Right lobe of liver (tissue), 6 donors: Measurements from ENCODE around the gene TRAPPC3L. TPM values are rescaled to one million over a fixed set of nuclear protein-coding genes. Genes with fewer than 3 reads are reported as not detected.

Source experiments
- ATAC-seq, 4 donors: fragments of 200-7000 bp; cut with Tn5 transposase; one replicate each; pipeline ENCODE4 v1.9.1; 2020; ENCODE audit warnings: mild to moderate bottlenecking in 4 of 4, moderate library complexity in 4 of 4
- DNase-seq, 3 donors: peaks; one replicate each; pipeline ENCODE4 v3.0.0-alpha.2; 2020
- H3K27ac ChIP-seq, 3 donors: fragments of 200-600 bp; one replicate each; pipeline ENCODE4 v1.8.0; 2022
- H3K27me3 ChIP-seq, 2 donors: fragments of 200-600 bp; one replicate each; pipeline ENCODE4 v1.8.0; 2022
- H3K36me3 ChIP-seq, 4 donors: fragments of 200-600 bp; sonication (generic) in 1 of 4; one replicate each; pipeline versions ENCODE4 v1.5.1 to v1.8.0; 2017 to 2022; ENCODE audit warnings: control low read depth in 1 of 4
- H3K4me1 ChIP-seq, 4 donors: fragments of 200-600 bp; sonication (generic) in 1 of 4; one replicate each; pipeline versions ENCODE4 v1.5.1 to v1.8.0; 2017 to 2022; ENCODE audit warnings: control low read depth in 1 of 4
- H3K4me3 ChIP-seq, 3 donors: fragments of 200-600 bp; one replicate each; pipeline ENCODE4 v1.8.0; 2022
- H3K9me3 ChIP-seq, 4 donors: fragments of 200-600 bp; sonication (generic) in 1 of 4; one replicate each; pipeline versions ENCODE4 v1.5.1 to v1.8.0; 2017 to 2022; ENCODE audit warnings: control low read depth in 1 of 4
- POLR2A ChIP-seq: fragments of 450-650 bp; IDR thresholded peaks from one replicate; pipeline ENCODE4 v1.6.1; 2017; ENCODE audit warnings: antibody characterized with exemption, mild to moderate bottlenecking
- WGBS: methylation state at CpG from one replicate; pipeline ENCODE4 v1.1.6; 2018; ENCODE audit warnings: low coverage, low lambda C conversion rate; ENCODE audit not compliant: insufficient coverage; ENCODE audit errors: missing lambda C conversion rate; 5-methylcytosine and 5-hydroxymethylcytosine counted together
- intact Hi-C, 2 donors: fragments of 100-400 bp; cut with DNase I; formaldehyde crosslinking; loops; one replicate each; pipeline versions ENCODE4 v1.11.2 to v1.14.1; 2022
- total RNA-seq, 6 experiments: library from RNA; depleted of rRNA in 2 of 6; stranded (reverse); fragments of >200 nt in 2 of 6; fragmentation: NEBNext Ultra II Directional in 3 of 6; extraction: Animal tissue kit (Norgen Biotek cat#: 25700) in 3 of 6; gene quantifications; one replicate each; pipeline versions ENCODE4 v1.1.0 to v1.2.4, GENCODE V29; 2016 to 2023
- TF ChIP-seq, protein P1 (sequence below), 4 donors: fragments of 200-600 bp in 3 of 4; fragments of 450-650 bp in 1 of 4; IDR thresholded peaks; one replicate each; pipeline versions ENCODE4 v1.5.1 to v1.8.0; 2016 to 2022; ENCODE audit warnings: antibody characterized with exemption in 4 of 4, mild to moderate bottlenecking in 2 of 4
- donor health status: DM: no; HTN: yes; CAD: no.
- donor health status: DM: no; HTN: no; CAD: no.
- donor health status: DM: no; HTN: no; CAD: no.
- donor health status: DM: no; HTN: yes; CAD: no.
- donor health status: DM: no; HTN: yes; CAD: no.

TRAPPC3L gene
- total RNA-seq, 6 experiments from 2014 or later = 0.12 to 0.17 TPM; not detected in 4

DNA sequence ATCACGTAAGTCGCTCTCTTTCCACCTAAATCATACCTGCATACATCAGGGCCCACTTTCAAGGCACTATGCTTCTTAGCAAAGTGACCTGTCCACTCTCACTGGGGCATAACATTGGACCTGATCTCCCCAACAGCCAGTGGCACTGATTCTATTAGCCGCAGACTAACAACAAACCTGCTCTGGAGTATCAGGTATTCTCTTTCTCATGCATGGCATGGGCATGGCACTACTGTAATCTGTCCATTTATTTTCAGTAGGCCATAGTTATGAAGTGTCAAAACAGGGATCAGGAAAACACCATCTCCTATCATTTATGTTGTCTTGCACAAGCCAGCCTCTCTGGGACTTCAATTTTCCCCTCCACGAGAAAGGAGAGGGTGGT is 16.5 kb upstream of the TRAPPC3L start:
- 77% methylated on average over 2 of the region's 4 CpGs for WGBS
- ATAC-seq = no peak
- no peak overlapping the region for H3K27ac ChIP-seq

DNA sequence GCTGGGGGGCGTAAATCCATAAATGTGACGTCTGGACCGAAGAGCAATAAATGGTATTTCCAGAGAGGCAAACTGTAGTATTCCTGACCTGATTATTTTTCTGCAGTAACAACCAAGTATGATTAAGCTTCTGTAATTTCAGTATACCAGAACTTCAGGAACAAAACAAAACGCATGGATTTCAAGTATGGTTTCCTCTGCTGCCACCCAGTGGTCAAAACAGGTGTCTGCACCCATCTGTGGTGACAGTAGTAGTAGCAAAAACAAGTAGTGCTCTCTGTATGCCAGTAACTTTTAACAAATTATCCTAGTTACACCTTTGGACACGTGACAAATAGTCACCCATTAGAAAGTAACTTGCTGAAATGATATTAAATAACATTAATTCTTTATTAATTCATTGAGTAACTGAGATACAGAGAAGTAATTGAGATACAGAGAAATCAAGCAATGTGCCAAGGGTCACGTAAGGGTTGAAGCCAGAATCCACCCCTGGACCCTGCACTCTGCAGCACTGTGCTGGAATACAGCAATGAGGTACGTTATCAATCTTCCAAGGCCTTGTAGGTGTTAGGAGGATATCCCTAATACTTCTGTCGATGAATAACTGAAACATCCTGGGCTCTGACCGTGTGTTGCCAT is 16.0 kb upstream of the TRAPPC3L start:
- no peak overlapping the region for H3K27ac ChIP-seq
- H3K4me1 ChIP-seq = peaks cover 0 to 11% (median 0%) of the 10 kb centered on the region in 4 donors
- no peak overlapping the region for H3K4me3 ChIP-seq
- no peaks in the 10 kb centered on the region for H3K27me3 ChIP-seq
- intact Hi-C loops = no loop called here
- ATAC-seq (peak; percentile 89 to 94 (median 92)), DNase-seq (peak; percentile 49 to 71 (median 63))
- 24% methylated on average over 7 of the region's 9 CpGs for WGBS
- H3K36me3 ChIP-seq = no peaks in the 10 kb centered on the region
- TF ChIP-seq, protein P1, sequence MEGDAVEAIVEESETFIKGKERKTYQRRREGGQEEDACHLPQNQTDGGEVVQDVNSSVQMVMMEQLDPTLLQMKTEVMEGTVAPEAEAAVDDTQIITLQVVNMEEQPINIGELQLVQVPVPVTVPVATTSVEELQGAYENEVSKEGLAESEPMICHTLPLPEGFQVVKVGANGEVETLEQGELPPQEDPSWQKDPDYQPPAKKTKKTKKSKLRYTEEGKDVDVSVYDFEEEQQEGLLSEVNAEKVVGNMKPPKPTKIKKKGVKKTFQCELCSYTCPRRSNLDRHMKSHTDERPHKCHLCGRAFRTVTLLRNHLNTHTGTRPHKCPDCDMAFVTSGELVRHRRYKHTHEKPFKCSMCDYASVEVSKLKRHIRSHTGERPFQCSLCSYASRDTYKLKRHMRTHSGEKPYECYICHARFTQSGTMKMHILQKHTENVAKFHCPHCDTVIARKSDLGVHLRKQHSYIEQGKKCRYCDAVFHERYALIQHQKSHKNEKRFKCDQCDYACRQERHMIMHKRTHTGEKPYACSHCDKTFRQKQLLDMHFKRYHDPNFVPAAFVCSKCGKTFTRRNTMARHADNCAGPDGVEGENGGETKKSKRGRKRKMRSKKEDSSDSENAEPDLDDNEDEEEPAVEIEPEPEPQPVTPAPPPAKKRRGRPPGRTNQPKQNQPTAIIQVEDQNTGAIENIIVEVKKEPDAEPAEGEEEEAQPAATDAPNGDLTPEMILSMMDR (IDR thresholded peaks at IDR 0.05) = peak; percentile 91 to 98 (median 95)
- no peak for TF ChIP-seq POLR2A
- no peaks in the 10 kb centered on the region for H3K9me3 ChIP-seq

More for the DNA sequence above, 16.5 kb upstream of the TRAPPC3L start:
- Histone ChIP-seq H3K4me1 (peaks cover 0 to 11% (median 0%) of the 10 kb centered on the region in 4 donors), H3K36me3 (no peaks in the 10 kb centered on the region), H3K9me3 (no peaks in the 10 kb centered on the region), H3K4me3 (no peak overlapping the region), H3K27me3 (no peaks in the 10 kb centered on the region)
- intact Hi-C loops = no loop called here
- DNase-seq = no peak
- TF ChIP-seq, protein P1 (IDR thresholded peaks at IDR 0.05) = no peak
- TF ChIP-seq POLR2A = no peak

DNA sequence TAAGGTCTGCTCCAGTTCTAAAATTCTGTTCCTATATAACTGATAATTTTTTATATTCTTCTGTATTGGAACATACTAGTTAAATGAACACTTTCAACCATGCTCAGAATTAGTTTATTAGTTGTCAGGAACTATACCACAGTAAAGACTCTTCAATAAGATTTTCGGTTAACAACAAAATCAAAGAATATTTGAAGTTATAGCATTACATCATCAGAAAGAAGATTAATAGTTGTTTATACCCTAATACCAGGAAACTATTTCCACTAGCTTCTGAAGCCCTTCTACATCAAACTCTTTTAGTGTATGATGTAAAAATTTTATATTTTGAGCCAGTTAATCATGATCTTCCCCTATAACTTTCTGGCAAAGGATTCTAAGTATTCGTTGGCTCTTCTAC is 14.6 kb upstream of the TRAPPC3L start:
- WGBS = 65% methylated on average over 2 of the region's 2 CpGs
- no peak for ATAC-seq
- no peak overlapping the region for H3K27ac ChIP-seq
- H3K27me3 ChIP-seq = no peaks in the 10 kb centered on the region
- no peaks in the 10 kb centered on the region for H3K9me3 ChIP-seq
- no peak for DNase-seq
- intact Hi-C loops = no loop called here
- TF ChIP-seq, protein P1 (IDR thresholded peaks at IDR 0.05) = no peak
- TF ChIP-seq POLR2A = no peak
- H3K36me3 ChIP-seq = no peaks in the 10 kb centered on the region
- H3K4me1 ChIP-seq = peaks cover 0 to 11% (median 0%) of the 10 kb centered on the region in 4 donors
- H3K4me3 ChIP-seq = no peak overlapping the region

DNA sequence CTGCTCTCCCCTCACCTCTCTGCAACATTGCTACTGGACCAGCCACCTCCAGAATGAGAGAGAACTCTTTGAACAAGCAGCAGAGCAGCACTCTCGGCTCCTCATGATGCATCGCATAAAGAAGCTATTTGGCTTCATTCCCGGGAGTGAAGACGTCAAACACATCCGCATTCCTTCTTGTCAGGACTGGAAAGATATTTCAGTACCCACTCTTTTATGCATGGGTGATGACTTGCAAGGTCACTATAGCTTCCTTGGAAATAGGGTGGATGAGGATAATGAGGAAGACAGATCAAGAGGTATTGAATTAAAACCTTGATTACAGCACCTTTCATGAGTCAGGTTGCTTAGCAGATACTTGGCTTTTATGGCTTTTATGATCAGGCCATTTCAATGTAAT is 12.4 kb upstream of the TRAPPC3L start:
- Histone ChIP-seq H3K36me3 (no peaks in the 10 kb centered on the region), H3K4me1 (peaks cover 0 to 11% (median 0%) of the 10 kb centered on the region in 4 donors), H3K9me3 (no peaks in the 10 kb centered on the region), H3K27me3 (no peaks in the 10 kb centered on the region), H3K27ac (no peak overlapping the region), H3K4me3 (no peak overlapping the region)
- 66% methylated on average over 5 of the region's 5 CpGs for WGBS
- TF ChIP-seq, protein P1 (IDR thresholded peaks at IDR 0.05) = no peak
- TF ChIP-seq POLR2A = no peak
- ATAC-seq = peak; percentile 46 to 61 (median 52)
- intact Hi-C loops = no loop called here
- no peak for DNase-seq
